Muscle of arm (tissue), 12 donors: ENCODE data around the gene PTGFRN. TPM values are rescaled to one million over a fixed set of nuclear protein-coding genes. Genes with fewer than 3 reads are reported as not detected.
"Not testable (repeated sequence)": the region's sequence is repeated elsewhere in the genome, so short reads cannot be mapped to it uniquely, and the experiment has no call there.

Source experiments
- DNase-seq: peaks from one replicate; pipeline ENCODE4 v3.0.0-alpha.2; 2013
- polyA plus RNA-seq, 12 donors: library from polyadenylated mRNA; unstranded; fragments of 120-200 nt; gene quantifications; one replicate each; pipeline ENCODE4 v1.2.1, GENCODE V29; 2013; ENCODE audit not compliant: insufficient read length in 12 of 12

PTGFRN gene
- polyA plus RNA-seq, 12 donors, result 69.8 to 166 (median 137) TPM; not detected in 1

GRCh38 chr1:116962987-116963639 lies 53.4 kb downstream of the PTGFRN start:
- no peak for DNase-seq

- no peak for DNase-seq
Measured at GRCh38 chr1:116966791-116967190, 57.1 kb downstream of the PTGFRN start.

GRCh38 chr1:116968724-116969123 lies 59.0 kb downstream of the PTGFRN start:
- no peak for DNase-seq

- DNase-seq, result no peak
Measured at GRCh38 chr1:116971258-116971860, 61.6 kb downstream of the PTGFRN start.

GRCh38 chr1:116971965-116972673 lies 62.4 kb downstream of the PTGFRN start:
- no peak for DNase-seq

GRCh38 chr1:116972674-116973030 lies 62.9 kb downstream of the PTGFRN start:
- DNase-seq, result no peak

GRCh38 chr1:116980309-116980708 lies 70.6 kb downstream of the PTGFRN start:
- not testable (repeated sequence) for DNase-seq

GRCh38 chr1:116981521-116982037 lies 71.9 kb downstream of the PTGFRN start:
- DNase-seq, result no peak

GRCh38 chr1:116982319-116983004 lies 72.7 kb downstream of the PTGFRN start:
- DNase-seq, result no peak

GRCh38 chr1:116983112-116983511 lies 73.4 kb downstream of the PTGFRN start:
- DNase-seq, result no peak

- no peak for DNase-seq
Measured at GRCh38 chr1:116983678-116984077, 74.0 kb downstream of the PTGFRN start.

GRCh38 chr1:116984406-116985160 lies 74.9 kb downstream of the PTGFRN start:
- DNase-seq, result no peak

GRCh38 chr1:116986421-116987255 lies 76.9 kb downstream of the PTGFRN start:
- no peak for DNase-seq

GRCh38 chr1:116987256-116987555 lies 77.5 kb downstream of the PTGFRN start:
- no peak for DNase-seq

GRCh38 chr1:116988248-116988647 lies 78.5 kb downstream of the PTGFRN start:
- DNase-seq, result no peak

- no peak for DNase-seq
Measured at GRCh38 chr1:116988908-116989307, 79.2 kb downstream of the PTGFRN start.

GRCh38 chr1:116989835-116990234 lies 80.1 kb downstream of the PTGFRN start:
- peak; percentile 71 for DNase-seq

- DNase-seq, result peak; percentile 84
Measured at GRCh38 chr1:116990612-116991151, 81.0 kb downstream of the PTGFRN start.

- DNase-seq, result no peak
Measured at GRCh38 chr1:116991171-116991845, 81.6 kb downstream of the PTGFRN start.

GRCh38 chr1:116991918-116992317 lies 82.2 kb downstream of the PTGFRN start:
- DNase-seq, result no peak
